ENCODE results near the gene MMP14. TPM values are rescaled to one million over a fixed set of nuclear protein-coding genes. Genes with fewer than 3 reads are reported as not detected.

The MMP14 gene
- total RNA-seq, 1 donor from 2014 or later: 490 TPM

- H3K4me3 Mint-ChIP-seq (ENCODE audit: unreplicated experiment): no peak overlapping the region
Measured at GRCh38 chr14:22814373-22814772, 22.0 kb upstream of the MMP14 start.

GRCh38 chr14:22814941-22815713 is 21.3 kb upstream of the MMP14 start, which contains the start of gene SLC7A7:
TSS of gene SLC7A7 (minus strand) at chr14:22815435. CDS start at chr14:22813398, 2,037 bp downstream.
- no peak for DNase-seq (ENCODE audit: extremely low spot score, unreplicated experiment)
- TF ChIP-seq CTCF (IDR thresholded peaks at IDR 0.05): no peak
- H3K36me3 Mint-ChIP-seq (ENCODE audit: unreplicated experiment): no peaks in the 10 kb centered on the region
- no peak within 1 kb of the TSS for H3K4me3 Mint-ChIP-seq (ENCODE audit: unreplicated experiment)
- H3K27ac Mint-ChIP-seq (ENCODE audit: unreplicated experiment): no peak within 1 kb of the TSS
- H3K4me1 Mint-ChIP-seq (ENCODE audit: unreplicated experiment): peaks cover 26% of the 10 kb centered on the region
- no peaks in the 10 kb centered on the region for H3K9me3 Mint-ChIP-seq (ENCODE audit: unreplicated experiment)
- H3K27me3 Mint-ChIP-seq (ENCODE audit: unreplicated experiment): no peaks in the 10 kb centered on the region

More at GRCh38 chr14:22814373-22814772, 22.0 kb upstream of the MMP14 start:
- no peak for TF ChIP-seq CTCF (IDR thresholded peaks at IDR 0.05)
- Mint-ChIP-seq H3K27me3 (ENCODE audit: unreplicated experiment) (no peaks in the 10 kb centered on the region), H3K27ac (ENCODE audit: unreplicated experiment) (no peak overlapping the region), H3K36me3 (ENCODE audit: unreplicated experiment) (no peaks in the 10 kb centered on the region), H3K9me3 (ENCODE audit: unreplicated experiment) (no peaks in the 10 kb centered on the region), H3K4me1 (ENCODE audit: unreplicated experiment) (peaks cover 18% of the 10 kb centered on the region)
- DNase-seq (ENCODE audit: extremely low spot score, unreplicated experiment): no peak

GRCh38 chr14:22819151-22819988 is 17.0 kb upstream of the MMP14 start:
- peak overlapping the region; percentile 17 for H3K4me3 Mint-ChIP-seq (ENCODE audit: unreplicated experiment)
- H3K27ac Mint-ChIP-seq (ENCODE audit: unreplicated experiment): peak overlapping the region; percentile 94
- no peaks in the 10 kb centered on the region for H3K36me3 Mint-ChIP-seq (ENCODE audit: unreplicated experiment)
- H3K27me3 Mint-ChIP-seq (ENCODE audit: unreplicated experiment): no peaks in the 10 kb centered on the region
- H3K9me3 Mint-ChIP-seq (ENCODE audit: unreplicated experiment): no peaks in the 10 kb centered on the region
- peaks cover 45% of the 10 kb centered on the region for H3K4me1 Mint-ChIP-seq (ENCODE audit: unreplicated experiment)
- DNase-seq (ENCODE audit: extremely low spot score, unreplicated experiment): no peak
- TF ChIP-seq CTCF (IDR thresholded peaks at IDR 0.05): no peak

GRCh38 chr14:22820731-22821130 is 15.7 kb upstream of the MMP14 start:
- no peak for TF ChIP-seq CTCF (IDR thresholded peaks at IDR 0.05)
- Mint-ChIP-seq H3K36me3 (ENCODE audit: unreplicated experiment) (no peaks in the 10 kb centered on the region), H3K4me3 (ENCODE audit: unreplicated experiment) (no peak overlapping the region), H3K9me3 (ENCODE audit: unreplicated experiment) (no peaks in the 10 kb centered on the region), H3K27ac (ENCODE audit: unreplicated experiment) (peak overlapping the region; percentile 79), H3K27me3 (ENCODE audit: unreplicated experiment) (no peaks in the 10 kb centered on the region), H3K4me1 (ENCODE audit: unreplicated experiment) (peaks cover 46% of the 10 kb centered on the region)
- no peak for DNase-seq (ENCODE audit: extremely low spot score, unreplicated experiment)
